Glutamatergic neuron (in vitro differentiated cells): ENCODE results near the gene SNPH. TPM values are rescaled to one million over a fixed set of nuclear protein-coding genes. Genes with fewer than 3 reads are reported as not detected.

Experiments
- DNase-seq: peaks from one replicate; pipeline ENCODE4 v3.0.0; 2022
- H3K27ac Mint-ChIP-seq: one replicate; pipeline ENCODE4 v1.8.0; 2020; ENCODE audit warnings: mild to moderate bottlenecking, mixed read lengths, inconsistent platforms; ENCODE audit not compliant: unreplicated experiment
- H3K27me3 Mint-ChIP-seq: one replicate; pipeline ENCODE4 v1.8.0; 2020; ENCODE audit warnings: mild to moderate bottlenecking, moderate library complexity, mixed read lengths, inconsistent platforms; ENCODE audit not compliant: unreplicated experiment
- H3K36me3 Mint-ChIP-seq: one replicate; pipeline ENCODE4 v1.8.0; 2020; ENCODE audit warnings: mild to moderate bottlenecking, mixed read lengths, inconsistent platforms; ENCODE audit not compliant: unreplicated experiment
- H3K4me1 Mint-ChIP-seq: one replicate; pipeline ENCODE4 v1.8.0; 2020; ENCODE audit warnings: mild to moderate bottlenecking, low read depth, mixed read lengths, inconsistent platforms; ENCODE audit not compliant: unreplicated experiment
- H3K4me3 Mint-ChIP-seq: one replicate; pipeline ENCODE4 v1.8.0; 2020; ENCODE audit warnings: mild to moderate bottlenecking, mixed read lengths, inconsistent platforms; ENCODE audit not compliant: unreplicated experiment
- H3K9me3 Mint-ChIP-seq: one replicate; pipeline ENCODE4 v1.8.0; 2020; ENCODE audit warnings: mild to moderate bottlenecking, moderate library complexity, mixed read lengths, inconsistent platforms; ENCODE audit not compliant: unreplicated experiment
- total RNA-seq: library from RNA; stranded (reverse); fragmentation: NEBNext Ultra II Directional; extraction: Animal tissue kit (Norgen Biotek cat#: 25700); gene quantifications from one replicate; pipeline ENCODE4 v1.2.1, GENCODE V29; 2021; ENCODE audit not compliant: unreplicated experiment
- TF ChIP-seq, protein P1 (sequence below): fragments of 200-600 bp; sonication (generic); IDR thresholded peaks from one replicate; pipeline ENCODE4 v1.5.0; 2021; ENCODE audit not compliant: partially characterized antibody, unreplicated experiment

SNPH gene
- total RNA-seq, 1 donor from 2014 or later, result 34.5 TPM

DNA sequence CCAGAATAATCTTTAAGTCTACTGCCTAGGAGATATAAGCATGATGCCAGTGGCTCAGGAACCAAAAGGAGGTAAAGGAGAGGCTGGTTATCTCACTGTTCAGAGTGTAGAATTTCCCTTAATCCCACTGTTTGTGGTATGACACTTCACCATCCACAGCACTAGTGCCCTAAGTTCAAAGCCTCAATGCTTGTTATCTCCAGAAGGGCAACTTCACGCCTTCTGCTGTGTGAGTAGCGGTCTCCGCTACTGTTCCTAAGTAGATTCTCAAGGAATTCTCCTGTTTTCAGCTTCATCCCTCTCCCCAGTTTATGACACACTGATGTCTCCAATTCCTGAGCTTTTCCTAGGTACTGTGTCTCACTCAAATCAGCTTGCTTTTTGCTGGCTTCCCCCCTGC is 13.7 kb upstream of the SNPH start:
- Mint-ChIP-seq H3K27me3 (no peaks in the 10 kb centered on the region), H3K36me3 (no peaks in the 10 kb centered on the region), H3K4me3 (no peak overlapping the region), H3K4me1 (no peaks in the 10 kb centered on the region), H3K9me3 (no peaks in the 10 kb centered on the region), H3K27ac (no peak overlapping the region)
- TF ChIP-seq, protein P1, sequence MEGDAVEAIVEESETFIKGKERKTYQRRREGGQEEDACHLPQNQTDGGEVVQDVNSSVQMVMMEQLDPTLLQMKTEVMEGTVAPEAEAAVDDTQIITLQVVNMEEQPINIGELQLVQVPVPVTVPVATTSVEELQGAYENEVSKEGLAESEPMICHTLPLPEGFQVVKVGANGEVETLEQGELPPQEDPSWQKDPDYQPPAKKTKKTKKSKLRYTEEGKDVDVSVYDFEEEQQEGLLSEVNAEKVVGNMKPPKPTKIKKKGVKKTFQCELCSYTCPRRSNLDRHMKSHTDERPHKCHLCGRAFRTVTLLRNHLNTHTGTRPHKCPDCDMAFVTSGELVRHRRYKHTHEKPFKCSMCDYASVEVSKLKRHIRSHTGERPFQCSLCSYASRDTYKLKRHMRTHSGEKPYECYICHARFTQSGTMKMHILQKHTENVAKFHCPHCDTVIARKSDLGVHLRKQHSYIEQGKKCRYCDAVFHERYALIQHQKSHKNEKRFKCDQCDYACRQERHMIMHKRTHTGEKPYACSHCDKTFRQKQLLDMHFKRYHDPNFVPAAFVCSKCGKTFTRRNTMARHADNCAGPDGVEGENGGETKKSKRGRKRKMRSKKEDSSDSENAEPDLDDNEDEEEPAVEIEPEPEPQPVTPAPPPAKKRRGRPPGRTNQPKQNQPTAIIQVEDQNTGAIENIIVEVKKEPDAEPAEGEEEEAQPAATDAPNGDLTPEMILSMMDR, result no peak
- DNase-seq, result no peak

DNA sequence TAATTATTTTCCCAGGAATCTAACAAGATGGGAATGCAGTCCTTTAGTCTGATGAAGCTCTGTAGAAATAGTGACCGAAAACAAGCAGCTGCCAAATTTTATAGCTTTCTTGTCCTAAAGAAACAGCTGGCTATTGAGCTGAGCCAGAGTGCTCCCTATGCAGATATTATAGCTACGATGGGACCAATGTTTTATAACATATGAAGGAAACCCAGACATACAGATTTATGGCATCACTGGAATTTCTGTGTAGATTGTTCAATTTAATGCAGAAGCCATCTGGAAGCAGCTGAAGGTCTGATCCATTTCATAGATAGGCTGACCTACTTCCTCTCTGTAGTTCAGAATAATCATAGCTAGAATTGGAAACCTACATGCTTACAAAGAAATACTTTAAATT is 11.8 kb upstream of the SNPH start:
- Mint-ChIP-seq H3K9me3 (no peaks in the 10 kb centered on the region), H3K36me3 (no peaks in the 10 kb centered on the region), H3K27me3 (no peaks in the 10 kb centered on the region), H3K27ac (no peak overlapping the region), H3K4me3 (no peak overlapping the region), H3K4me1 (no peaks in the 10 kb centered on the region)
- TF ChIP-seq, protein P1, result no peak
- no peak for DNase-seq

DNA sequence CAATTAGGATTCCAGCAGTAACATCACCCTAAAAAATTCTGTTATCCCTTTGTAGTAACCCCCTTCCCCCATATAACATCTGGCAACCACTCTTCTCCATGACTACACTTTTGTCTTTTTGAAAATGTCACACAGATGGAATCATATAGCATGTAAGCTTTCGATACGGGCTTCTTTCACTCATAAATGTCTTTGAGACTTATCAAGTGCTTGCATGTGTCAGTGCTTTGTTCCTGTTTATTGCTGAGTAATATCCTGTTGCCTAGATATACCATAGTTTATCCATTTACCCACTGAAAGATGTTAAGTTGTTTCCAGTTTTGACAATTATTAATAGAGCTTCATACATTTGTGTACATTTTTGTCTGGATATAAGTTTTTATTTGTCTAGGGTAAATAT is 10.4 kb upstream of the SNPH start:
- TF ChIP-seq, protein P1, result no peak
- Mint-ChIP-seq H3K9me3 (no peaks in the 10 kb centered on the region), H3K4me1 (no peaks in the 10 kb centered on the region), H3K36me3 (no peaks in the 10 kb centered on the region), H3K27me3 (no peaks in the 10 kb centered on the region), H3K4me3 (no peak overlapping the region), H3K27ac (no peak overlapping the region)
- DNase-seq, result no peak

DNA sequence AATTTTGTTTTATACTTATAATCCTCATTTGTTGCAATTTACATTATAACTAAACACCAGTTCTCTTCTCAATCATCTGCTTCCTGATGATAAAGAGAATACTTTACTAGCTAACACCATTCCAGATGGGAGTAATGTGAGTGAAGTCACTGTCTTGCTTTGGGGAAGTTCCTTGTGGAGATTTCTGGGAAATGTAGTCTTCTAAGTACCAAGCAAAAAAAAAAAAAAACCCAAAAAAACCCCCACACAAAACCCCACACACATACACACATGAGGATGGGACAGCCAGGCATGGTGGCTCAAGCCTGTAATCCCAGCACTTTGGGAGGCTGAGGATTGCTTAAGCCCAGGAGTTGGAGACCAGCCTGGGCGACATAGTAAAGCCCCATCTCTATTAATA is 2.2 kb upstream of the SNPH start:
- Mint-ChIP-seq H3K27ac (no peak overlapping the region), H3K4me1 (peaks cover 32% of the 10 kb centered on the region), H3K4me3 (no peak overlapping the region), H3K36me3 (peaks cover 3% of the 10 kb centered on the region), H3K9me3 (peaks cover 7% of the 10 kb centered on the region), H3K27me3 (peaks cover 11% of the 10 kb centered on the region)
- TF ChIP-seq, protein P1, result no peak
- DNase-seq, result no peak

DNA sequence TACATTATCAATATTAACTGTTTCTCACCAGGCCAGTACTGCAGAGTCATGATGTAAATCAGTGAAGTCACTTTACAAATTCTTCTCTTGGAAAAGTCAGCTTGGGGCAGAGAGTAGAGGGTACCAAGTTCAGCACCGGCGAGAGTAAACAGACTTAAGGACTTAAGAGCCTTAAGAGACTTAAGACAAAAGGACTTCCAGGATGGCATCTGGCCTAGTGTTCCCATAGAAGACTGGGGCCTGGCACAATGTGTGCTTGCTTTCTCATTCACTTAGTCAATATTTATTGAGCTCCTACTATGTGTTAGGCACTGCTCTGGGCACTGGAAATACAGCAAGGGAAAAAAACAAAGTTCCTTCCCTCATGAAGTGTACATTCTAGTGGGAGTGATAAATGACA is 1.4 kb upstream of the SNPH start:
- peak overlapping the region; percentile 93 for H3K27ac Mint-ChIP-seq
- H3K27me3 Mint-ChIP-seq, result peaks cover 14% of the 10 kb centered on the region
- peak overlapping the region; percentile 80 for H3K4me3 Mint-ChIP-seq
- TF ChIP-seq, protein P1, result no peak
- peaks cover 39% of the 10 kb centered on the region for H3K4me1 Mint-ChIP-seq
- peaks cover 3% of the 10 kb centered on the region for H3K36me3 Mint-ChIP-seq
- no peak for DNase-seq
- peaks cover 10% of the 10 kb centered on the region for H3K9me3 Mint-ChIP-seq
